NCI-H82 (cell line): ENCODE results near the gene MID1IP1.
A peak's percentile ranks its signal among the peaks of the same experiment; 100 is the strongest.

Experiments used
- DNase-seq: peaks from one replicate; lab custom pipeline; 2025; lab: John Stamatoyannopoulos, UW

Gene MID1IP1

GRCh38 chrX:38816155-38816554, 14.9 kb downstream of the MID1IP1 start:
- no peak for DNase-seq

GRCh38 chrX:38817004-38817703, 15.9 kb downstream of the MID1IP1 start:
- peak; percentile 20 for DNase-seq

- no peak for DNase-seq
These were observed 17.9 kb downstream of the MID1IP1 start for GRCh38 chrX:38819163-38819562.

- no peak for DNase-seq
These were observed 18.4 kb downstream of the MID1IP1 start for GRCh38 chrX:38819709-38820108.

GRCh38 chrX:38820751-38821150, 19.5 kb downstream of the MID1IP1 start:
- no peak for DNase-seq

- no peak for DNase-seq
These were observed 22.9 kb downstream of the MID1IP1 start for GRCh38 chrX:38824176-38824575.

- no peak for DNase-seq
These were observed 30.7 kb downstream of the MID1IP1 start for GRCh38 chrX:38831949-38832348.

- DNase-seq, result no peak
These were observed 36.1 kb downstream of the MID1IP1 start for GRCh38 chrX:38837389-38837788.

GRCh38 chrX:38839277-38839676, 38.0 kb downstream of the MID1IP1 start:
- DNase-seq, result no peak

GRCh38 chrX:38839944-38840343, 38.7 kb downstream of the MID1IP1 start:
- no peak for DNase-seq

GRCh38 chrX:38841750-38842149, 40.5 kb downstream of the MID1IP1 start:
- peak; percentile 1 for DNase-seq

GRCh38 chrX:38845426-38845825, 44.2 kb downstream of the MID1IP1 start:
- DNase-seq, result no peak

GRCh38 chrX:38847206-38847902, 46.1 kb downstream of the MID1IP1 start:
- DNase-seq, result no peak

GRCh38 chrX:38847903-38848230, 46.6 kb downstream of the MID1IP1 start:
- DNase-seq, result no peak

GRCh38 chrX:38848671-38849455, 47.6 kb downstream of the MID1IP1 start:
- DNase-seq, result no peak

- DNase-seq, result no peak
These were observed 49.7 kb downstream of the MID1IP1 start for GRCh38 chrX:38850807-38851544.

GRCh38 chrX:38854305-38854704, 53.0 kb downstream of the MID1IP1 start:
- no peak for DNase-seq
